Upper lobe of right lung (tissue), 1 donor: ENCODE results near the gene LPCAT4. TPM values are rescaled to one million over a fixed set of nuclear protein-coding genes. Genes with fewer than 3 reads are reported as not detected.

ENCODE experiments used
- ATAC-seq: fragments of 200-7000 bp; cut with Tn5 transposase; one replicate; pipeline ENCODE4 v1.9.1; 2020; ENCODE audit warnings: mild to moderate bottlenecking, moderate library complexity
- DNase-seq: peaks from one replicate; pipeline ENCODE4 v3.0.0-alpha.2; 2020
- H3K27ac ChIP-seq: fragments of 200-600 bp; one replicate; pipeline ENCODE4 v1.8.0; 2022
- H3K27me3 ChIP-seq: fragments of 200-600 bp; one replicate; pipeline ENCODE4 v1.8.0; 2022; ENCODE audit warnings: mild to moderate bottlenecking
- H3K36me3 ChIP-seq: fragments of 200-600 bp; one replicate; pipeline ENCODE4 v1.8.0; 2022
- H3K4me1 ChIP-seq: fragments of 200-600 bp; one replicate; pipeline ENCODE4 v1.8.0; 2022
- H3K4me3 ChIP-seq: fragments of 200-600 bp; one replicate; pipeline ENCODE4 v1.8.0; 2022; ENCODE audit warnings: mild to moderate bottlenecking
- H3K9me3 ChIP-seq: fragments of 200-600 bp; one replicate; pipeline ENCODE4 v1.8.0; 2022
- CTCF ChIP-seq: fragments of 200-600 bp; IDR thresholded peaks from one replicate; pipeline ENCODE4 v1.8.0; 2022; ENCODE audit warnings: antibody characterized with exemption
- intact Hi-C: fragments of 100-400 bp; cut with DNase I; formaldehyde crosslinking; loops from one replicate; pipeline ENCODE4 v1.11.0; 2022
- total RNA-seq: library from RNA; stranded (reverse); fragmentation: NEBNext Ultra II Directional; extraction: Animal tissue kit (Norgen Biotek cat#: 25700); gene quantifications from one replicate; pipeline ENCODE4 v1.2.1, GENCODE V29; 2021
- donor health status: DM: no; HTN: yes; CAD: no; lungs with severe emphysema.

LPCAT4 gene
- total RNA-seq, 1 donor from 2014 or later, result 31.5 TPM

- no peaks in the 10 kb centered on the region for H3K27me3 ChIP-seq
- peak; percentile 82 for DNase-seq
- H3K4me1 ChIP-seq, result peaks cover 9% of the 10 kb centered on the region
- intact Hi-C loops, result no loop called here
- H3K9me3 ChIP-seq, result no peaks in the 10 kb centered on the region
- H3K4me3 ChIP-seq, result peak overlapping the region; percentile 98
- ATAC-seq, result peak; percentile 55
- peak overlapping the region; percentile 98 for H3K27ac ChIP-seq
- no peak for TF ChIP-seq CTCF
- H3K36me3 ChIP-seq, result no peaks in the 10 kb centered on the region
Observed at GRCh38 chr15:34366271-34367065, 528 bp downstream of the LPCAT4 start.

GRCh38 chr15:34365836-34366235 lies 1.2 kb downstream of the LPCAT4 start:
- no peak overlapping the region for H3K27ac ChIP-seq

GRCh38 chr15:34365091-34365825 lies 1.7 kb downstream of the LPCAT4 start:
- DNase-seq, result peak; percentile 52
- Histone ChIP-seq H3K27me3 (no peaks in the 10 kb centered on the region), H3K9me3 (no peaks in the 10 kb centered on the region), H3K36me3 (peaks cover 6% of the 10 kb centered on the region), H3K4me3 (peak overlapping the region; percentile 98), H3K4me1 (peaks cover 9% of the 10 kb centered on the region), H3K27ac (no peak overlapping the region)
- ATAC-seq, result no peak
- intact Hi-C loops, result no loop called here
- no peak for TF ChIP-seq CTCF

More at GRCh38 chr15:34365836-34366235, 1.2 kb downstream of the LPCAT4 start:
- Histone ChIP-seq H3K9me3 (no peaks in the 10 kb centered on the region), H3K36me3 (peaks cover under 1% of the 10 kb centered on the region), H3K4me3 (peak overlapping the region; percentile 98), H3K4me1 (peaks cover 9% of the 10 kb centered on the region), H3K27me3 (no peaks in the 10 kb centered on the region)
- TF ChIP-seq CTCF, result no peak
- intact Hi-C loops, result no loop called here
- ATAC-seq (no peak), DNase-seq (no peak)

GRCh38 chr15:34364041-34364440 lies 3.0 kb downstream of the LPCAT4 start:
- peaks cover 9% of the 10 kb centered on the region for H3K4me1 ChIP-seq
- no peaks in the 10 kb centered on the region for H3K27me3 ChIP-seq
- intact Hi-C loops, result no loop called here
- H3K36me3 ChIP-seq, result peaks cover 17% of the 10 kb centered on the region
- H3K27ac ChIP-seq, result no peak overlapping the region
- TF ChIP-seq CTCF, result no peak
- no peaks in the 10 kb centered on the region for H3K9me3 ChIP-seq
- no peak for ATAC-seq
- no peak overlapping the region for H3K4me3 ChIP-seq
- no peak for DNase-seq

- DNase-seq (peak; percentile 36), ATAC-seq (no peak)
- H3K27me3 ChIP-seq, result no peaks in the 10 kb centered on the region
- no peaks in the 10 kb centered on the region for H3K9me3 ChIP-seq
- TF ChIP-seq CTCF, result no peak
- H3K4me1 ChIP-seq, result peaks cover 9% of the 10 kb centered on the region
- intact Hi-C loops, result no loop called here
- H3K27ac ChIP-seq, result no peak overlapping the region
- peaks cover 25% of the 10 kb centered on the region for H3K36me3 ChIP-seq
- no peak overlapping the region for H3K4me3 ChIP-seq
Observed at GRCh38 chr15:34362047-34362773, 4.8 kb downstream of the LPCAT4 start.
